GM12873 (cell line): ENCODE results near the gene MGAT4C.

Source experiments
- TF ChIP-seq, protein P1 (sequence below): IDR thresholded peaks from 2 replicates; pipeline ENCODE4 v1.5.1; 2012; ENCODE audit warnings: low read depth, mild to moderate bottlenecking, moderate library complexity, low read length, control low read depth; ENCODE audit not compliant: insufficient read depth; ENCODE audit errors: missing control alignments

The MGAT4C gene

DNA sequence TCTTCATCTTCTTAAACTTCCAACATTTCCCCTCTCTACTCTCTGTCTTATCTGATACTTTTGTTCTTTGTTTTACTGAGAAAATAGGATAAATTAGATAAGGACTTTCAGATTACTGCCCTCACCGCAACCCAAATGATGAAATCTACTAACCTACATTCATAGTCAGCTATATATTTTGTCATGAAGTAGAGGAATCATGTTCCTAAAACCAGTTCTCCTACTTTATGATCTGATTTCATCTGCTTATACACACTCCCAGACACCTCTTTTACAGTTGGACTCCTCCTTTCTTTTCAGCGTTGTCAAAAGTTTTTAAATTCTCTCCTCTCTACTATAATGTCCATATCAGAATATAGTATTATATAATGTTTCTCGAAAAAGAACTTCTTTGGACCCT, 29.7 kb downstream of the MGAT4C start:
- TF ChIP-seq, protein P1, sequence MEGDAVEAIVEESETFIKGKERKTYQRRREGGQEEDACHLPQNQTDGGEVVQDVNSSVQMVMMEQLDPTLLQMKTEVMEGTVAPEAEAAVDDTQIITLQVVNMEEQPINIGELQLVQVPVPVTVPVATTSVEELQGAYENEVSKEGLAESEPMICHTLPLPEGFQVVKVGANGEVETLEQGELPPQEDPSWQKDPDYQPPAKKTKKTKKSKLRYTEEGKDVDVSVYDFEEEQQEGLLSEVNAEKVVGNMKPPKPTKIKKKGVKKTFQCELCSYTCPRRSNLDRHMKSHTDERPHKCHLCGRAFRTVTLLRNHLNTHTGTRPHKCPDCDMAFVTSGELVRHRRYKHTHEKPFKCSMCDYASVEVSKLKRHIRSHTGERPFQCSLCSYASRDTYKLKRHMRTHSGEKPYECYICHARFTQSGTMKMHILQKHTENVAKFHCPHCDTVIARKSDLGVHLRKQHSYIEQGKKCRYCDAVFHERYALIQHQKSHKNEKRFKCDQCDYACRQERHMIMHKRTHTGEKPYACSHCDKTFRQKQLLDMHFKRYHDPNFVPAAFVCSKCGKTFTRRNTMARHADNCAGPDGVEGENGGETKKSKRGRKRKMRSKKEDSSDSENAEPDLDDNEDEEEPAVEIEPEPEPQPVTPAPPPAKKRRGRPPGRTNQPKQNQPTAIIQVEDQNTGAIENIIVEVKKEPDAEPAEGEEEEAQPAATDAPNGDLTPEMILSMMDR = no peak

DNA sequence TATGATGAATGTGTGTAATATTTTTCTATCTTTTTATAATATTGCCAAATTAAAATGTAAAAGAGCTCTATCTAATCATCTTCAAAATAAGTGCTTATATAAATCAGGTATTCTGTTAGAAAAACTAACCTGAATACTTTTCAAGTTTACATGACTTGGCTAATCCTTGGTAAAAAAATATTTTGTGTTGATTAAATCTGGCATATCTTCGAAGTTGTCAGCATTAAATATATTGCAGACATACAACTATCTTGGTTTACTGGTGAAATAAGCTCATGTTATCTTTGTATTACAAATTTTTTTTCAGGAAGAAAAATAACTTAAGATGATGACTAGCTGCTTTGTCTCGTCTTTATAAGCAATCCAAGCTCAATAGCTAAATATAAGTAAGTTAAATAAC, 39.6 kb downstream of the MGAT4C start:
- TF ChIP-seq, protein P1 = no peak

DNA sequence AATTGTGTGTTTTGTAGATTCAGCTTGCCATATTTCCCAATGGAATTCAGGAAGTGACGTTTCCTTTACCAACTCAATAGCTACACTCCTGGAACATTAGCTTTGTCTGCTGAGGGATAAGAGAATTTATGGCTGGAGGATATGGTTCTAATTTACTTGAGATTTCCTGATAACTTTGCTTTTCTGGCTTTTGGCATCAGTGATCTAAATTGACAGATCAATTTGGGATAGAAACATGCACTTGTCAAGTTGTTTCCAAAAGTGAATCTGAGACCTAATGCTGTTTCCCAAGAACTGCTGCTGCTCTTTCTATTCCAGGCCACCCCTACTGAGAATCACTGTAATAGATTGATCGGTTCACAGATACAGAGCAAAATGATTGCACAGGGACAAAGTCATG, 43.2 kb downstream of the MGAT4C start:
- TF ChIP-seq, protein P1 = no peak

DNA sequence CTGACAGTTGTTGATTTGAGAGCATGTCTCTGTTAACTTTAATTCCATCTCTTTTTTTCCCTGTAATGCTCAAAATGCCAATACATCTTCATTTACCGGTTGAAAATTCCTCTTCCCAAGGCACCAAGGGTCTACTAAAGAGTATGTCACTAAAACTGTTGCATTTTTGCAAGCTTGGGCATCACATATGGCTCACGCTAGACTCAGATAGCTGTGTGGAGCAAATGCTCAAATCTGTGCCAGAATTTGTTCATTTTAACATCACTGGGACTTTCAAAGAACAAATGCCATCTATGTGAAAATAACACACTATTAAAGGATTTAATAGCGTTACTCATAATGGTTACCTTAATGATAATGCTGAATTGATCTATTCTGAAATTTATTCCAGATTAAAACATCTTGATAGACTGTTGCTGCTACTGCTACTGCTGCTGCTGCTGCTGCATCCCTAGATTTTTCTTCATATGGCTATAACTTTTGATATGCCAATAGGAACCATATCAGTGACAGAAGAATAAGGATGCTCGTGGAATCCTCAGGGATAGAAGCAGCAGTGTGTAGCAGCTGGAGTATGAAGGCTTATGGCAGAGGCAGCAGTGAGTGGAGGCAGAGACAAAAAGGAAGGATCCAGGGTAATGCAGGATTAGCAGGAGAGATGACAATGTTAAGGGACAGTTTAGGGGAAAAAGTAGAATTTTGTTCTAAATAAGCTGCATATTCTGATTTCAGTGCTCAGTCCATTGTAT, 57.3 kb downstream of the MGAT4C start:
- TF ChIP-seq, protein P1 = no peak

DNA sequence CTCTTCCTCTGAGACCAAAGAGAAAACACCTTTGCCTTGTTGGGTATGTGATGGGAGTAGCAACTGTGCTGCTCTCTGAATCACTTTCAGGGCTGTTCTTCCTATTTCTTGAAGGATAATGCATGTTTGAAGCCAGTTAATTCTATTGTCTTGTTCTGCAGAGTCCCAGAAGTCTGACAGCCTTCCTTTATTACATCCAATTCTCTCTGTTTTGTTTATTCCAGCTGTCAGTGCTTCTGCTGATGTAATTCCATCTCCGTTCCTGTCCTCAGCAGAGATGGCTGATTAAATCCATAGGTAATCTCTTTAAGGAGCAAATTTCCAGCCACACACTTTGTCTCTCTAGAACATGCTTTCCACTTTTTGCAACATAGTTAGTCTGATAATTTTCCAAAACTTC, 59.7 kb downstream of the MGAT4C start:
- TF ChIP-seq, protein P1 = no peak

DNA sequence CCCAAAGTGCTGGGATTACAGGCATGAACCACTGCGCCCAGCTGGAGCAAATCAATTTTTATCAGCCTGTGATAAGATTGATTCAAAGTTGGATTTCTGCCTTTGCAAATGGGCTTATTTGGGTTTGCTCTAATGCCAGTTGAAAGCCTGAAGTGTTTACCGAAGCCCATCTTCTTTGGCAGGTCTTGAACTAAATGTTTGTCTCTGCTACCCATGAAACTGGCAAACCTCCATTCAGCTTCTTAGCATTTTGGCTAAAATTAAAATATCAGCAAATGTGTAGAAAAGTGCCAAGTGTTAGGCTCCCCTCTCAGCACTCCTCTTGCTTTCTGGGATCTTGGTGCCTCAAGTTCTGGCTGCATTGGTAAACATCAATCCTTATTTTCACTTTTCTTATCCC, 61.5 kb downstream of the MGAT4C start:
- TF ChIP-seq, protein P1 = no peak

DNA sequence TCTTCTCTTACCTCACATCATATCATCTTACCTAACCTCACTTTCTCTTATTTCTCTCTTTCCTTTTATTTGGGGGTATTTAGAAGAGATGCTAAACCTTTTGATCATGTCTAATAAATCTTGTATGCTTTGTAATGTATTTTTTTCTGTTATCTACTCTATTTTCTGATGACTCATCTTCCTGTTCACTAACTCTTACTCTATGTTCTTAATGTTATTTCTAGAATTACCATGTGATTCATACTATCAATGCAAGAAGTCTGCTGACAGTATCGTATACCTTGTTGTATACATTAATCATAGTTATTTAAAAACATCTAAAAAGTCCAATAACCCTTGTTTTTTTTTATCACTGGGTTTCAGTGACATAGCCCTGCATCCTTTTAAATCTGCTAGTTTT, 62.3 kb downstream of the MGAT4C start:
- TF ChIP-seq, protein P1 = no peak

DNA sequence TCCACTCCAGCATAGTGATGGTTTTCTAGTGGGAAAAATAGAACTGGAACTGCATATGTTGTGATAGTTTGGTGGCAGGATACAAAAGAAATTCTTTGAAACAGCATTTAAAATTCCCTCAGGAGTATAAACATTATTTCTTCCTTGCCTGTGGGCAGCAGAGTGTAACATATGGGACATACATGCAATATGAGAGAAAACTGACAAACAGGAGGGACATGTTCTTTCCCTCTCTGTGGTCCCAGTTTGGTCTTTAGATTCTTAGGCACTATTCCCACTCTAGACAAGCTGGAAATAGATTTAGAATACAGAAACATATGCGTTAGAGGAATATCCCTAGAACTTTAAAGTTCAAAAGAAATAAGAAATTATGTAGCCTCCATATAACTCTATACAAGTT, 68.0 kb downstream of the MGAT4C start:
- TF ChIP-seq, protein P1 = no peak
